ENCODE measurements around the gene ELAC2. TPM values are rescaled to one million over a fixed set of nuclear protein-coding genes. Genes with fewer than 3 reads are reported as not detected.
A peak's percentile ranks its signal among the peaks of the same experiment; 100 is the strongest.
"Not testable (repeated sequence)": the region's sequence is repeated elsewhere in the genome, so short reads cannot be mapped to it uniquely, and the experiment has no call there.

Gene ELAC2
- total RNA-seq, 1 donor from 2014 or later: 63.6 TPM

DNA sequence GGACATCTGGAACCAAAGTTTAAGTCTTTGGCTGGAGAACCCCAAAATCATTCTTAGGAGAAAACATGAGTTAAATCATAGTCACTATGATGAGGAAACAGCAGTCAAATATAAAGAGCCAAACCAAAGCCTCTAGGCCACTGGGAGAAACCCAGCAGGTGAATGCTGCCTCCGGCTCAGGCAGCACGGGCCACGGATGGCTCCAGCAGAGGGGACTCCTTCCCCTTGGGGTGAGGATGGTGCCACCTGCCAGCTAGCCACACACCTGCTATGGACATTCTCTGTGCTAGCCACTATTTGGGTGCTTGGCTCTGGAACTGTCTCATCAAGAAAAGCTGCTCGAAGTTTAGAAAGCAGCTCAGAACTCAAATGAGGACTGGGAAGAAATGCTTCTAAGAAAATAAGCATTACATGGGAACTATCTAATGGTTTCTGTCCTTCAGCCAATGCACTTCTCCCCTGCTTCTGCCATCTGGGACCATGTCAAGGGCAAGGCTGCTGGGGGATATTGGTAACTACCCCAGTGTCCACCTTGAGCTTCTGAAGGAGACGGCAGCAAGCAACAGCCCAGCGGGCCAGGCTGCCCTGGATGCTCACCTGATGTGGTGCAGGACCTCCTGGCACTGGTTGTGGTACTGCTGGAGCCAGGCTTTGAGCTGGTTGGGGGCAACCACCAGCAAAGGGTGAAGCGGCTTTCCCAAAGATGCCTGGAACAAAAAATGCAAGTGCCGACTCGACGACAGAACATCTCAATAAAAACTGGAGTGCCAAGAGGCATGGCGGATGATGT lies 22.5 kb downstream of the ELAC2 start:
- intact Hi-C loops (cut with DNase I): no loop called here
- DNase-seq (ENCODE audit: missing footprints) (no peak), ATAC-seq (no peak)

DNA sequence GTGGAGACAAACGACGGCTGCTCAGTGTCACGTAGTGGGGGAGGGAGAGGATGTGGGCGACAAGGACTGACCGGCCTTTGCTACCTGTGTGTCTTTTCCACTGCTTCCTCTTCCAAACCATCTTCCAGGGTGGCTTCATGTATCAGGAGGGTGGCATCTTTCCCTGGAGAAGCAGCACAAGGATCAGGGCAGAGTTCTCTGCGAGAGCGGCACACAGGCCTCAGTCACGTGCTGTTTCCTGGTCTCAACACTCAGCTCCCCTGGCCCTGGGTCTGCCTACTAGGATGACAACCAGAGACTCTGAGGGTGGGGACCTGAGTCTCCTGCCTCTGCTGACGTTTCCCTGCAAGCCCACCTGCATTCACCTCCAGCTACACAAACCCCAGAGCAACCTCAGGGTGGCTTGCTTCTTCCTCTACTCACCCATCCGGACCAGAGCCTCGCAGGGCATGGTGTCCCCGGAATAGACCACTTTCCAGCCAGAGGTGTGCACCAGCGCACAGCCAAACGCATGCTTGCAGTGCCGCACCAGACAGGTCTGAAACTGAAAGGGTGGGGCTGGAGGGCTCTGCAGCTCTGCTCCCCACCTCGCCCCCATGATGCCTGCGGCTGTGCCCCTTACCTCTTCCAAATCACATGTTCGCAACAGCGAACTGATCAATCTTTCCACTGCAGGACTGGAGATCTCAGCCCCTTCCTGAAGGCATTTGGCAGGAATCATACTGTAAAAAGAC lies 23.3 kb downstream of the ELAC2 start:
- intact Hi-C loops (cut with DNase I): loop anchor here (5.0 kb wide), 1 partner anchor 327 kb away; the partner anchor contains the start of gene MYOCD
- DNase-seq (ENCODE audit: missing footprints) (no peak), ATAC-seq (no peak)

DNA sequence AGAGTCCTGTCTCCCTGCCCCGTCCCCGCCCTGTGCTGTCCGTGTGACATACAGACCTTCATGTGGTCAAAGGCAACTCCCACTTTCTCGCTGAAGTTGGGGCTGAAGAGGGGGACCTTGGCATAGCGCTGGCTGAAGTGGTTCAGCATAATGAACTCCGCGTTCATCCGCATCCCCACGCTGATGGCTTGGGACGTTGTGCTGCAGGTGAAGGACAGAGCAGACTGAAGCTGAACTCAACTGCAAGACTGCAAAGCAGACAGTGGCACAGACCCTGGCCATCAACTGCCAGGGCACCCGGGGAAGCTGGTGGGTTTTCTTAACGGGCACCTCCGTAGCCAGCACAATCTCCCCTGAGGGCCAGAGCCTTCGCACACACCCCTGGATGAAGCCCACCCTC lies 24.2 kb downstream of the ELAC2 start:
- DNase-seq (ENCODE audit: missing footprints) (no peak), ATAC-seq (no peak)
- intact Hi-C loops (cut with DNase I): loop anchor here (5.0 kb wide), 1 partner anchor 326 kb away; the partner anchor contains the start of gene MYOCD

DNA sequence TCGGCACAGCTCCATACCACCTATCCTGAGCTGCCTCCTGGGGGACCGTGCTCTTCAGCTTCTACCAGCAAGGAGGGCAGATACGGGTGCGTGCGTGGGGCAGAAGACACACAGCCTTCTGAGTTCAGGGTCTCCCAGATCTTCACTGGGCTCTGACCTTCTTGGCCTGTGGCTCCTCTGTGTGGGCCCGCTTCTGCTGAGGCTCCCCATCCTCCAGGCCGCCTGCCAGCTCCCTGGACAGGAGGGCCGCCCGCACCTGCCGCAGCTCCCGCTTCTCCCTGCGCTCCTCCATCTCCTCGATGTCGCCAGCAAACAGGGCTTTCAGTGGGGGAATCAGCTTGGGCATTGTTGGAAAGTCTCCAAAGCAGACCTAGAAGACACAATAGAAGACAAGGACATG lies 25.2 kb downstream of the ELAC2 start:
- no peak for DNase-seq (ENCODE audit: missing footprints)
- intact Hi-C loops (cut with DNase I): loop anchor here (5.0 kb wide), 1 partner anchor 325 kb away; the partner anchor contains the start of gene MYOCD
- no peak for ATAC-seq

DNA sequence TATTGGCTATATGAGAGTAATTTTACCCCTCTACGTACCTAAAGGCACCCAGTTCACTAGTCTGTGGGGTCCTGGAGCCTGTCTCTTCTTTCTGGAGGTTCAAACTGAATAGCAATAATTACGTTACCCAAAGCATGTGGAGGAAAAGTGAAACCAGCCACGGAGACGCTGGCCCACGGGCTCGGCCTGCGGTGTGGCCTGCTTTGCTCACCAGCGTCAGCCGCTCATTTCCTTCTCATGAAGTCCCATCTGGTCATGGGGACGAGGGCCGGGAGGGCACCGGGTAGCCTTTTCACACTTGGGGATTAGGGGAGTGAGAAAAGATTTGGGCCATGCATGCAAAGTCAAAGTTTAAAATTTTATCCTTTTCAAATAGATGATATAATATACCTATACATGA lies 26.9 kb downstream of the ELAC2 start:
- DNase-seq (ENCODE audit: missing footprints) (no peak), ATAC-seq (no peak)
- intact Hi-C loops (cut with DNase I): loop anchor here (5.0 kb wide), 1 partner anchor 324 kb away; the partner anchor contains the start of gene MYOCD

DNA sequence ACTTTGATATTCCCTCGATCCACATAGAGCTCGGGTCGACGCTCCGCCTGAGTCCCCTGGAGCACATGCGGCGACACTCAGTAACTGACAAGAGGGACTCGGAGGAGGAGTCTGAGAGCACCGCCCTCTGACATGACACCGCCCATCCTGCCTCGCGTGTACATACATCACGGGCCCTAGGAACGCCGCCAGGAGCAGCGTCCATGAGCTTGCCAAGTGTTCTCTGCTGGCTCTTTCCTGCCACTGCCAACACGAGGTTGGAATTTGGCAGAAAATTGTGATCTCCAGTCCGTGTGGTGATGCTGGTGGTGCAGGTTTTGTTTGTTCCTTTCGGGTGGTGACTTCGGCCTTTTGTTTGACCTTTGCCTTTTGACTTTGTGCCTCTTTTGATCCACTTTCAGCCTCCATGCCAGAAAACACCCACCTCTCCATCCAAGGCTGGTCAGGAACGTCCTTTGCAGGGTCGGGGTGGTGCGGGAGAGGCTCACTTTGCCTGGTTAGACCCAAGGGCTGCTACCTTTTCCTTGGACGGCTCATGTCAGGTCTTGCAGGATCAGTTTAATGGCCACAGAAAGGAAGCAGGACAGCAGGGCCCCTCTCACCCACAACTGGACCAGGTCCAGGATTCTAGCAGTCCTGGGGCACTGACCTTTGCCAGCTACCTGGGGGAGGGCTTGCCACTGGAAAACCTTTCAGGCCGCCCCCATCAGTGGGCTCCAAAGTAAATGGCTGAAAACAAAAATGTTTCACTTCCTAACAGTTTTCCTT lies 27.6 kb downstream of the ELAC2 start:
- peak; percentile 82 for ATAC-seq
- peak; percentile 85 for DNase-seq (ENCODE audit: missing footprints)
- intact Hi-C loops (cut with DNase I): loop anchor here (5.0 kb wide), 1 partner anchor 323 kb away; the partner anchor contains the start of gene MYOCD

DNA sequence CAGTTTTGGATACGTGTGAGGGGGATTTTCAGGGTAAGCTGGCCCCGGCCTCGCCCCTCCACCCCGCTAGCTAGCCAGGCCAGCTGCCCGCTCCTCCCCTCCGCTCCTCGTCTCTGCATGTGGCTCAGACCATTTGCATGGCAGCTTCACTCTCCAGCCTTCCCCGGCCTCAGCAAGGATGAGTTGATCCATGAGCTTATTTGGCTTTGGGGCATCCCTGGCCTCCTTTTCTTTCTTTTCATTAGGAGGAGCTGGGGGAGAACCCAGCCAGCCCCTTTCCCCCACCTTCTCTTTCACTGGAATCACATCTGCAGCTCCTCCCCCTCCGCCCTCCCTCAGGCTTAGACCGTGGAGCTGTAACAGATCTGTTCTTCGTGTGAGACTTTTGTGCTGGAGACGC lies 30.7 kb downstream of the ELAC2 start:
- intact Hi-C loops (cut with DNase I): no loop called here
- ATAC-seq (no peak), DNase-seq (ENCODE audit: missing footprints) (no peak)

DNA sequence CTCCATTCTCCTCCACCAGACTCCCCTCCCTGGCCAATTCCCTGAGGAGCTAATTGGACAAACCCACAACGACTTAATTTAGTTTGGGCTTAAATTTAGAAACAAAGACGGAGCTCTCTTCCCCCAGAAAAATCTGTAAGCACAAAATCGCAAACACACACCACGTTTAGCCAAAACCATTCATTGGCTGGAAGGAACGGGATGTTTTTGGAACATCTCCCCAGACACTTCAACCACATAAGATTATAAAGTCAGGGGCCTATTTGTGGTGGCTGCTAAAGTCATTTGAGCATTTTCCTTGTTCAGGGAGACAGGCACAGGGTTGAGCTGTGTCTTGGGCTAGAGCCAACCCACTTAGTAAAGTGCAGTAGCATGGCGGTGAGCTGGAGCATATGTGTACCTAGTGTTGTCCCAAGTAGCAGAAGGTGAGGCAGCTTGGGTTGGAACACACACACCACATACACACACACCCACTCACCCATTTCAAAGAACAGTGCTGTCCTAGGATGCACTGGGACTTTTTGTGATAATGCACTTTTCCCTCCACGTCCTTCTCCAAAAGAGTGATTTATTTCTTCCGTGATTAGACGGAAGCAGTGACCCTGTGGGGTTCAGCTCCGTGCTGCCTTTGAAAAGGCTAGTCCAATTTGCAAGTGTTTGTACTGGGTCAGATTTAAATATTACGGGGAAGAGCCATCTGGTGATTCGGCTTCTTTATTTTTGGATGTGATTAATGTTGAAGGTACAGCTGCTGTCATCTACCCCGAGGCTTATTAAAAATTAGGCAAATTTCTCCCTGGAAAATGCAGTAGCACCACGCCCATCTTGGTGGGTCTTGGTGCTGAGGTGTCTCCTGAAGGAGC lies 32.2 kb downstream of the ELAC2 start:
- intact Hi-C loops (cut with DNase I): no loop called here
- ATAC-seq (peak; percentile 46), DNase-seq (ENCODE audit: missing footprints) (no peak)

DNA sequence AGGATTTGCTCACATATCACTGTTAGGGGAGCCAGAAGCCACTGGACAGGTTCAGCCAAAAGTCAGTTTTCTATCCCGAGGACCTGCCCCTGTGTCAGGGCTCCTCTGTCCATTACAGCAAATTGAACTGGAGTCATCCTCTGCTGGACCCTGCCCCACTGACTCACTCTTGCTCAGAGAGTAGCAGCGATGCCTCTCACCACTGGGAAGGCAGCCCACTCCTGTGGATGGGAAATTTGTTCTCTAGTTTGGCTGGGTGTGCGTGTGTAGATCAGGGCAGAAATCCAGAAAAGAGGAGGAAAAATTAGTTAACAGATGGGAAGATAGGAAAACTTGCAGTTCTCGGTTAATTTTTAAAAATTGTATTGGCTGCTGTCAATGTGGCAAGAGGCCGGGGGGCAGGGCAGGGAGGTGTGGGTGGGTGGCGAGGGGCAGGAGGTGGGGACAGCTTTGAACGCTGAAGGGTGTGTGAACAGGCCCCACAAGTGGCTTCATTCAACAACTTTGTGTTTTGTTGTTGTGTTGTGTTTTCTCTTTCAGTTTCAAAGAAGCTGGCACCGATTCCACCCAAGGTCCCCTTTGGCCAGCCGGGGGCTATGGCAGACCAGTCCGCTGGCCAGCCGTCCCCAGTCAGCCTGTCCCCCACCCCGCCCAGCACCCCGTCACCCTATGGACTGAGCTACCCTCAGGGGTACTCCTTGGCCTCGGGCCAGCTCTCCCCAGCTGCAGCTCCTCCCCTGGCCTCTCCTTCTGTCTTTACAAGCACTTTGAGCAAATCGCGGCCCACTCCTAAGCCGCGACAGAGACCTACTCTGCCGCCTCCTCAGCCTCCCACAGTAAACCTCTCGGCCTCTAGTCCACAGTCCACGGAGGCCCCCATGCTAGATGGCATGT lies 33.6 kb downstream of the ELAC2 start:
- DNase-seq (ENCODE audit: missing footprints) (no peak), ATAC-seq (peak; percentile 81)
- intact Hi-C loops (cut with DNase I): no loop called here

DNA sequence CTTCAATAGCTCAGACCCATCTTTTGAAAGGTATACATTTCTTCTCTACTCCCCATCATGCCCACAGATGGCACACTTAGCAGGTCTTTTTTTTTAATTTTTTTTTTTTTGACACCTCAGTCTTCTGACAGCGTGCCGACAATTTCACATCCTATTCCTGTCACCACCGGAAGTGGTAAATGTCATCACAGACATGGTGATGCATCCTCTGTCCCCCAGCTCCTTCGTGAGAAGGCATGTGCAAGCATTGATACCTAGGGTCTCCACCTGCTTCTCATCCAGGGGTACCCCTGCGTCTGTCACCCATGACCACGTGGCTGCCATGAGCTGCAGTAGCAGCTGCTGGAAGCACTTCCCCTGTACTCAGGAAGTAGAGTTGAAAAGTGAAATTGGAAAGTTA lies 35.6 kb downstream of the ELAC2 start:
- ATAC-seq (no peak), DNase-seq (ENCODE audit: missing footprints) (no peak)
- intact Hi-C loops (cut with DNase I): no loop called here

DNA sequence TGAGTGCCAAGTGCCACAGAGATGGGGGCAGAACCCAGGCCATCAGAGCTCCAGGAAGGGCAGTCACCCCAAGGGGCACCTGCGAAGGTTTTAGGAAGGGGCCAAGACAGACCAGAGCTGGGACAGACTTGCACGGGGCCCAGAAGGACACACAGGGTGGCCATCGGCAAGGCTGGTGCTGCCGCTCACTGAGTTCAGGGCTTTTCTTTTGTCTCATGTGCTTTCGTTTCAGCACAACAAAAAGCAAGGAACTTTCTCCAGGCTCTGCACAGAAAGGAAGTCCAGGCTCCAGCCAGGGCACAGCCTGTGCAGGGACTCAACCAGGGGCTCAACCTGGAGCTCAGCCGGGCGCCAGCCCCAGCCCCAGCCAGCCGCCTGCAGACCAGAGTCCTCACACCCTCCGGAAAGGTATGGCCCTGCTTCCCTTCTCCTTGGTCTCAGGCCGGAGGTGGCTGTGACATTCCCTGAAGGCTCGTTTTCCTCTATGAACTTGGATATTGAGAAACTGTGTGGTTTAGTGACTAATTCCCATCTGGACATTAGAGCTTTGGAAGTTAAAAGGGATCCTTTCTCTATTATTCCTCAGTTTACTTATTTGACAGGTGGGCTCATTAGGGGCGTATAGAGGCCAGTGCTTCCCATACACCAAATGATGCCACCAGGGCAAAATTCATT lies 37.9 kb downstream of the ELAC2 start:
- intact Hi-C loops (cut with DNase I): no loop called here
- DNase-seq (ENCODE audit: missing footprints) (no peak), ATAC-seq (no peak)

DNA sequence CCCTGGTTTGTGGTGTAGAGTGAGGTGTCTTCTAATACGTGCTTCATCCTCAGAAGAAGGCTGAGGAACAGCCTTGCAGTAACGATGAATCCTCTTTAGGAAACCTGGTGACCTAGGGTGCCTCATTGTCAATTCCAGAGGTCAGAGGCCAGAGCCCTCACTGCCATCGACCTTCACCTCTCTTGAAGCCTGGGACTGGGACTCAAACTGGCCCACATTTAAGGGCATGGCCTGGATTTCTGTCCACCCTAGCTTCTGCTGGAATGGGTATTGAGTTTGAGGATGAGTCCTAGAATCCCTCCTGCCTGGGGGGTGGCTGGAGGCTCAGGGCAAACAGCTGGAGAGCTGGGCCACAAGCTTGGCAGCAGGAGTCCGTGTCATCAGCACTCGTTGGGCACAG lies 38.6 kb downstream of the ELAC2 start:
- DNase-seq (ENCODE audit: missing footprints) (no peak), ATAC-seq (no peak)
- intact Hi-C loops (cut with DNase I): no loop called here

DNA sequence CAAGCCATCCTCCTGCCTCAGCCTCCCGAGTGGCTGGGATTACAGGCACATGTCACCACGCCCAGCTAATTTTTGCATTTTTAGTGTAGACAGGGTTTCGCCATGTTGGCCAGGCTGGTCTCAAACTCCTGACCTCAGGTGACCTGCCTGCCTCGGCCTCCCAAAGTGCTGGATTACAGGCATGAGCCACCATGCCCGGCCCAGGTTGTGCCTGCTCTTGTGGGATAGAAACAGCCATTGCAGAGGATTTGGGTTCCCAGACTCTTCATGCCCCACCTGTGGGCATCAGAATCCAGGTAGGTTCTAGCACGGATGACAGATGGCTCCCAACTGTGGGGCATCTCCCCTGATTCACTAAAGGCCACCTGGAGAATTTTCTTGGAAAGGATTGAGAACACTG lies 39.0 kb downstream of the ELAC2 start:
- DNase-seq (ENCODE audit: missing footprints); ATAC-seq; intact Hi-C loops (cut with DNase I): not testable (repeated sequence)

DNA sequence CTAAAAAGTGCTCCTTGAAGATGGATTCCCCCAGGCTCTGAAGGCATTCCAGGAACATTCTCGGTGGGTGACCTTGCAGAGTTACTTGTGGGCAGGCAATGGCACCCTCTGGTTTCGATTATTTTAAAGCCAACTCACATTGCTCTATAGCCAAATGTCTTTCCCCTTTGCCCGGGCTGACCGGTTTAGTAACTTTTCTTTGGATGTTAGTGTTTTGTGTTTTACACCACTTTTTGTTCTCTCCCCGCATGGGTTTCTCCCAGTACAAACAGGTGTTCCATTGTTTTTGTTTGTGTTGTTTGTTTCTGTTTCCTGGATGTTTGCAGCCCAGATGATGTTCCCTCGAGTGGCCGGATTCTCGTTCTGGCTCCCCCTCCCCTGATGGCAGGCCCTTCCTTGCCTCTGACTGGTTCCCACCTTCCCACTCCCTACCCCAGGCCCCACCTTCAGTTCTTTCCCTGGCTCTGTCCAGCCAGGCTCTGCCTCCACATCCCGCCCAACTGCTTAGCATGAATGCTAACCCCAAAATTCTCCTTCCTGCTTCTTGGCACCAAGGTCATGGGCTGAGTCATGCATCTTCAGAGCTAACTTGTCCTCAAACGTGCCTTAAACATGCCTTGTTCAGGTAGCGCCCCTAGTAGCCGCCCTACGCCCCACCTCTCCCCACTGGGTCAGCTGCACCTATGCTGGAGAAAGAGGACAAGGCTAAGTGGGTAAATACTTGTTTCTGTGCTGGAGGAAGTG lies 40.6 kb downstream of the ELAC2 start:
- no peak for DNase-seq (ENCODE audit: missing footprints)
- intact Hi-C loops (cut with DNase I): no loop called here

DNA sequence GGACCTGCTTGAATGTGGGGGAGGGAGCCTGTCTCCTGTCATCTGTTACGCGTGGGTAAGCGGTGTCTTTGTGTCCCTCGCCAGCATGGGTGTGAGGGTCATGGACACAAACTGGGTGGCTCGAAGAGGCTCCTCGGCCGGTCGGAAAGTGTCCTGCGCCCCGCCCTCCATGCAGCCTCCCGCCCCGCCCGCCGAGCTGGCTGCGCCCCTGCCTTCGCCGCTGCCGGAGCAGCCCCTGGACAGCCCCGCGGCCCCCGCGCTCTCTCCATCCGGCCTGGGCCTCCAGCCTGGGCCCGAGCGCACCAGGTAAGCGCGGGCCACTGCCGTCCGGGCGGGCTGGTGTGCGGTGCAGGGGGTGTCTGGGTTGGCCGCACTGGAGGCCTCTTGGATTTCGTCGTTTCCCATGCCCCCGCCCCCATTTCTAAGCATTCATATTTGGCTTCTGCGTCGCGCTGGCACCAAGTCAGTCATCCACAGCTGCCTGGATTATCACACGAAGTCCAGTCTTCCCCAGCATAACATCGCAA lies 43.8 kb downstream of the ELAC2 start:
- DNase-seq (ENCODE audit: missing footprints) (no peak), ATAC-seq (peak; percentile 45)
- intact Hi-C loops (cut with DNase I): no loop called here

More for the DNA sequence above, 40.6 kb downstream of the ELAC2 start:
- ATAC-seq: no peak

DNA sequence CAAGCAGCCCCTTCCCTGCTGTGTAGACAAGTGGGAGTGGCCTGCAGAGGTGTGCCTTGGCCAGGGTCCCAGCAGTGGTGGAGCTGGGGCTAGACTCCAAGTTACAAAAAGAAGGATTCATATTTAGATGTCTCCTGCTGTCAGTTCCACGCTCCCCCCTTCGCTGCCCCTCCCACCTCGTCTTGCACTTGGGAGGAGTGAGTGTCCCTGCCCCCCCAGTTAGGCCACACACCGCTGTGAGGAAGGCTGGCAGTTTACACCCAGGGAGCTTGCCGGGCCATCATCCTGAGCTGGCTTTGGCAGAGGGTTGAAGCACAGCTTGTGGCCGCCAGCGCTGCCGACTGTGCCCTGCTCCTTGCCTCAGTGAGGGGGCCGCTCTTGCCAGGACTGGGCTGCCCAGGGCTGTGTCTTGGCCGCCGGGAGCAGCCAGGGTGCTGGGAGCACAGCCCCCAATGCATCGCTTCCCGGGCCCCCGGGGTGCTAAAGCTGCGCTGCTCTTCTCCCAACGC lies 44.3 kb downstream of the ELAC2 start:
- no peak for DNase-seq (ENCODE audit: missing footprints)
- peak; percentile 60 for ATAC-seq

More for the DNA sequence above, 44.3 kb downstream of the ELAC2 start:
- intact Hi-C loops (cut with DNase I): no loop called here

All from Right ventricle myocardium inferior (tissue), 1 donor.